Ishikawa (cell line): Measurements from ENCODE around the gene PDZD8.

Experiments used
- CEBPB ChIP-seq: IDR thresholded peaks from 2 replicates; pipeline ENCODE4 v1.6.1; 2012
- EGR1 ChIP-seq: IDR thresholded peaks from 2 replicates; pipeline ENCODE4 v1.6.1; 2012
- EP300 ChIP-seq: IDR thresholded peaks from 2 replicates; pipeline ENCODE4 v1.6.1; 2012; ENCODE audit warnings: borderline replicate concordance
- FOXM1 ChIP-seq: IDR thresholded peaks from 2 replicates; pipeline ENCODE4 v1.6.1; 2012; ENCODE audit warnings: low read depth, borderline replicate concordance
- NFIC ChIP-seq: IDR thresholded peaks from 2 replicates; pipeline ENCODE4 v1.6.1; 2012
- RAD21 ChIP-seq: IDR thresholded peaks from 2 replicates; pipeline ENCODE4 v1.6.1; 2012; ENCODE audit warnings: low read depth
- REST ChIP-seq: IDR thresholded peaks from 2 replicates; pipeline ENCODE4 v1.6.1; 2012; ENCODE audit warnings: low read depth, mild to moderate bottlenecking
- TAF1 ChIP-seq: IDR thresholded peaks from 2 replicates; pipeline ENCODE4 v1.6.1; 2012; ENCODE audit warnings: low read depth, mild to moderate bottlenecking
- TEAD4 ChIP-seq: IDR thresholded peaks from 2 replicates; pipeline ENCODE4 v1.6.1; 2012
- YY1 ChIP-seq: IDR thresholded peaks from 2 replicates; pipeline ENCODE4 v1.6.1; 2012; ENCODE audit warnings: low read depth
- TF ChIP-seq, protein P1 (sequence below): IDR thresholded peaks from 2 replicates; pipeline ENCODE4 v1.6.1; 2012

DNA sequence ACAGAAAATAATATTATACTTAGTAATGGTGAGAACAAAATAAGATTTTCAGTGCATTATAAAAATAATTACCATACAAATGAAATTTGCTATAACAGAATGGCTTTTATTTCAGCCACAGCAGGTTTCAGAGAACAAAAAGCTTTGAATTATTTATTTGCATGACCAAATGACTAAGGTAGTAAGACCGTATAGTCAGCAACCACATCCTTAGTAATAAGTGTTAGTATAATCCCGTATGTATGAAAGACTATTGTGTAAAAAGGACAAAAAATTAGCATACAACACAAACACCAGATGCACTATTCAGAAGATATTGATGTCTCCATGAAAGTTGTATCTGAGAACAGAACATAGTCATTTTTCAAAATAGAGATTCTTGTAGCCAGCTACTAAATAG lies 12.2 kb downstream of the PDZD8 start:
- TF ChIP-seq NFIC (no peak), TAF1 (no peak), RAD21 (no peak), YY1 (no peak), EP300 (no peak), EGR1 (no peak), TEAD4 (no peak), REST (no peak), FOXM1 (no peak), CEBPB (no peak)
- TF ChIP-seq, protein P1, sequence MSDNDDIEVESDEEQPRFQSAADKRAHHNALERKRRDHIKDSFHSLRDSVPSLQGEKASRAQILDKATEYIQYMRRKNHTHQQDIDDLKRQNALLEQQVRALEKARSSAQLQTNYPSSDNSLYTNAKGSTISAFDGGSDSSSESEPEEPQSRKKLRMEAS = no peak
